Stimulated activated memory B cell treated with anti-CD40 and anti-IgM and Interleukin-4, amounts not matched to agents 10 μg/mL and 1 μg/mL and 100 μg/mL, for 72 hours (primary cell): ENCODE data around the gene ARHGEF19.
"Not testable (repeated sequence)": the region's sequence is repeated elsewhere in the genome, so short reads cannot be mapped to it uniquely, and the experiment has no call there.

Experiments
- ATAC-seq: fragments of 150-1000 bp; cut with Tn5 transposase; 2 replicates; pipeline ENCODE4 v1.10.0; 2021
- H3K27ac Mint-ChIP-seq: one replicate; pipeline ENCODE4 v1.8.0; 2022; ENCODE audit warnings: mild to moderate bottlenecking, mixed read lengths
- H3K27me3 Mint-ChIP-seq: one replicate; pipeline ENCODE4 v1.8.0; 2022; ENCODE audit warnings: mixed read lengths
- H3K36me3 Mint-ChIP-seq: one replicate; pipeline ENCODE4 v1.8.0; 2022; ENCODE audit warnings: mixed read lengths
- H3K4me1 Mint-ChIP-seq: one replicate; pipeline ENCODE4 v1.8.0; 2022; ENCODE audit warnings: mixed read lengths
- H3K4me3 Mint-ChIP-seq: one replicate; pipeline ENCODE4 v1.8.0; 2022; ENCODE audit warnings: mild to moderate bottlenecking, moderate library complexity, mixed read lengths
- H3K9me3 Mint-ChIP-seq: one replicate; pipeline ENCODE4 v1.8.0; 2022; ENCODE audit warnings: mixed read lengths

ARHGEF19 gene

DNA sequence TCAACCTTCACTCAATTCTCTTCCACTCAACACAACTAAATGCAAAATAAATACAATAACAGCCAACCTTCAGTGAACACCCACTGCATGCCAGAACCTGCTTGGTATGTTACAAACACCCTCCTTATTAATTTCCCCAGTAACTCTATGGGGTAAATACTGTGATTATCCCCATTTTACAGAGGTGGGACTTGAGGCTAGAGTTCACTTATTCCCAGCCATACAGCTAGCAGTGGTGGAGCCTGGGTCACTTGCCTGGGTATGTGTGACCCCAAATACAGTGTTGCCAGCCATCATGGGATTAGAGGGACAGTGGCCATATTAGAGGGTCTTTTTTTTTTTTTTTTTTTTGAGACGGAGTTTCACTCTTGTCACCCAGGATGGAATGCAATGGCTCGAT is 22.9 kb upstream of the ARHGEF19 start:
- peaks cover 6% of the 10 kb centered on the region for H3K36me3 Mint-ChIP-seq
- no peak overlapping the region for H3K4me3 Mint-ChIP-seq
- H3K27me3 Mint-ChIP-seq, result no peaks in the 10 kb centered on the region
- peaks cover 23% of the 10 kb centered on the region for H3K4me1 Mint-ChIP-seq
- H3K9me3 Mint-ChIP-seq, result no peaks in the 10 kb centered on the region
- ATAC-seq, result no peak
- peak overlapping the region; percentile 94 for H3K27ac Mint-ChIP-seq

DNA sequence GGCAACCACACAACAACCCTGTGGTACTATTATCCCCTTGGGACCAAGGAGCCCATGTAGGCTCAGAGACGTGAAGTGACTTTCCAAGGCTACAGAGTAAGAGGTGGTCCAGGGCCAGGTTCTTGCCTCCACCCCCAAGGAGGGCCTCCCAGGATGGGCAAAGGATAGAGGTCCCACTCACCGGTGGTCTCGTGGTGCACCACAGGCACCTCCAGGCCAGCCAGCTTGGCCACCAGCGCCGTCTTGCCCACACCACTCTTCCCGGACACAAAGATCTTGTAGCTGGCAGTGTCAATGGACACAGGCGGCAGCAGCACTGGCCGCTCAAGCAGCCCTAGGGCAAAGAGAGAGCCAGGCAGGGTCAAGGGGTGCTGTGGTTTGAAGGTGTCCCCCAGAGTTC is 21.0 kb upstream of the ARHGEF19 start:
- Mint-ChIP-seq H3K36me3 (peaks cover 6% of the 10 kb centered on the region), H3K4me3 (no peak overlapping the region), H3K27ac (no peak overlapping the region), H3K27me3 (peaks cover 1% of the 10 kb centered on the region), H3K4me1 (peaks cover 25% of the 10 kb centered on the region), H3K9me3 (no peaks in the 10 kb centered on the region)
- ATAC-seq, result no peak

DNA sequence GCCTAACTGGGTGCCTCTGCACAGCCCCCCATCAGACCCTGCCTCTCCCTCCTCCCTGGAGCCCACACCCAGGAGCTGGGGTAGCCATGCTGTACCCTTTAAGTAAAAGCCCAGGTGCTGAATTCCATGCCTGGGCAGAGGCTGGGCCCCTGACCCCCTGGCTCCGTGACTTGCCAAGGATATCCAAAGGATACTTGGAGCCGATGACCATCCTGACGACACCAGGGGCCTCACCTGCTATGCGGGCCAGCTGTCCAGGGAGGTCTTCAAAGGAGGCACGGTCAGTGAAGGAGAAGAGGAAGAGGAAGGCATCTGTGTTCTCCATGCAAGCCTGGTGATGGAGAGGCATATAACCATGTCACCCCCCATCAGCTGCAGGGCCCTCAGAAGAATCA is 19.9 kb upstream of the ARHGEF19 start:
- no peak overlapping the region for H3K27ac Mint-ChIP-seq
- peaks cover 6% of the 10 kb centered on the region for H3K36me3 Mint-ChIP-seq
- H3K9me3 Mint-ChIP-seq, result no peaks in the 10 kb centered on the region
- H3K27me3 Mint-ChIP-seq, result peaks cover 12% of the 10 kb centered on the region
- H3K4me1 Mint-ChIP-seq, result peaks cover 30% of the 10 kb centered on the region
- no peak for ATAC-seq
- H3K4me3 Mint-ChIP-seq, result no peak overlapping the region

DNA sequence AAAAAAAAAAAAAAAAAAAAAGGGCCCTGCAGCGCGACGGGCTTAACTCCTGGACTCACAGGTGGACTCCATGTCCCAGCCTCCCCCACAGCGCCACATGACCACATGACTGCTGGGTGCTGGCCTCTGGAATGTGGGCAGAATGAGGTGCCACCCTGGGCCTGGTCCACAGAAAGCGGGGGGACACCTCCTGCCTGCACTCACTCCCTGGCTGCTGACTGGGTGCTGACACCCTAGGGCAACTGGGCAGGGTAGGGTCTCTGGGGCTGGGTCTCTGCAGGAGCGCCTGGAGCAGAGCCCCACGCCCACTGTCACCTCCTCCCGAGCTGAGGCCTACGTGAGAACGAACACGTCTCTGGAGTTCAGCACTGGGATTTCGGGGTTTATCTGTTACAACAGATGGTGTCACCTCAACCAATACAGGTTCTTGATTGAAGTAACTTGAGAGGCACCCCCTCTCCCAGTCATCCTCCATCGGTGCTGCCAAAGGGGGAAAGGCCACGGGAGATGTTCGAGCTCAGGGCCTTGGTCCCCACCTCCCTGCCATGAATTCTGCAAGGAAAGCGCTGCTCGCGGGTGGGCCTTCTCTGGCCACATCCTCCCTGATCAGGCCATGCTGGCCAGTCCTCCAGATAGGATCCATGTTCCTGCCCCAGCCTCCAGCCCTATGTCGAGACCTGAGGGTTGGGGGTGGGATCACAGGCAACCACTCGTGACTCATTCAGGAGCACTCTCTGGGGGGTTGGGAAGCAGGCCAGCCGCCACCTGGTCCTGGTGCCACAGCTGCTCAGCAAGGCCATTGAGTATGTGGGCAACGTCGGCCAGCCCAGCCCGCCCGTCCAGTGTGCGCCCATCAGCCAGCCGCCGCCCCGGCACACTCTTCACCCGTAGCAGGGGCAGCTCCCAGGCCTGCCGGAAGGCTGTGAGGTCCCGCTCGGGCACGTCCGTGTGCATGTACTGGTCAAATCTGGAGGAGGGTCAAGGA is 19.2 kb upstream of the ARHGEF19 start:
- peaks cover 6% of the 10 kb centered on the region for H3K36me3 Mint-ChIP-seq
- no peak overlapping the region for H3K27ac Mint-ChIP-seq
- no peaks in the 10 kb centered on the region for H3K9me3 Mint-ChIP-seq
- H3K4me3 Mint-ChIP-seq, result no peak overlapping the region
- ATAC-seq, result no peak
- peaks cover 16% of the 10 kb centered on the region for H3K27me3 Mint-ChIP-seq
- peaks cover 27% of the 10 kb centered on the region for H3K4me1 Mint-ChIP-seq

DNA sequence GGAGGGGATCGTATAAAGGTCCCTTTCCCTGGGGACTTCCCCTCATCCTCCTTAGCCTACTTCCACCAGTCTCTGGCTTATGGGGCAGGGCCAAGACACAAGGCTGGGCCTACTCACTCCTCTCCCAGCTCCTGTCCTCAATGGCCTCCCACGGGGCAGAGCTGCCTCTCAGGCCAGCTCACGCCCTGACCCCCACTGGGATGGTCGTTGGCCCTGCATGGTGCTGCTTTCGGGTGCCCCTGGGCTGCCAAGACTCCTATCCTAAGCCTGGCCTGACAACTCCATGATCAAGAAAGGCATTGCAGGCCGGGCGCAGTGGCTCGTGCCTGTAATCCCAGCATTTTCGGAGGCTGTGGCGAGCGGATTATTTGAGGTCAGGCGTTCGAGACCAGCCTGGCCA is 18.3 kb upstream of the ARHGEF19 start:
- Mint-ChIP-seq H3K9me3 (no peaks in the 10 kb centered on the region), H3K4me3 (no peak overlapping the region), H3K4me1 (peaks cover 18% of the 10 kb centered on the region), H3K36me3 (peaks cover 6% of the 10 kb centered on the region), H3K27me3 (peaks cover 24% of the 10 kb centered on the region), H3K27ac (no peak overlapping the region)
- no peak for ATAC-seq

DNA sequence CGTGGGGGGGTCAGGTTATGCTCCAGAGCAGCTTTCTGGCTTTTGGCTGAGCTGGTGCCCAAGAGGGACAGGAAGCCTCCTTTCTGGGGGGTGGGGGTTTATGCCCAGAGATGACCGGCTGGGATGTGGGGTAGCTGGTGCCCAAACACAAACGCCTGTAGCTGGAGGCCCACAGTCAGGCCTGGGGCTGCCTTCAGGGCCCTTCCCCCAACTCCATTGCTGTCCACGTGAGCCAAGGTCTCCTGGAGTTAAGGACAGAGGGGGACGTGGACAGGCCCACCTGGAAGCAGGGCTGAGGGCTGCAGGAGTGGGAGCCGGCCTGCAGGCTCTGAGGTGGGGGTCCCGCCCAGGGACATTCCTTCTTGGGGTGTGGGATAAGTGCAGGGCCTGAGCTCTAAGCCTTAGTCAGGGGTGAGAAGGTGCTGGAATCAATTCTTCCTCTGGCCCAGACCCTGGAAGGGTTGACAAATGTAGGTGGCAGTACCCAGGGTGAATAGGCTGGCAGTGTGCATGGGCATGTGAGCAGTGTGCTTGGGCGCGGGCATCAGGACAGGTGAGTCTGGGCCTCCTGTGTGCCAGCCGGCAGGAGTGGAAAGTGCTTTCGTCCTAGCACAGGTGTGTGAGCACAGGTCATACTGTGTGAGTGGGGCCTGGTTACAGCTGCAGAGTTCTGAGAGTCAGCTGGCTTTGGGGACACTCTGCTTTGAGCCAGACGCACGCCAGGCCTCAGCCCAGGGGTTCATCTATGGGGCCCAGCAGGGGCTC is 17.7 kb upstream of the ARHGEF19 start:
- no peaks in the 10 kb centered on the region for H3K9me3 Mint-ChIP-seq
- peaks cover 14% of the 10 kb centered on the region for H3K4me1 Mint-ChIP-seq
- no peak overlapping the region for H3K4me3 Mint-ChIP-seq
- H3K36me3 Mint-ChIP-seq, result peaks cover 6% of the 10 kb centered on the region
- no peak overlapping the region for H3K27ac Mint-ChIP-seq
- no peak for ATAC-seq
- peaks cover 24% of the 10 kb centered on the region for H3K27me3 Mint-ChIP-seq

DNA sequence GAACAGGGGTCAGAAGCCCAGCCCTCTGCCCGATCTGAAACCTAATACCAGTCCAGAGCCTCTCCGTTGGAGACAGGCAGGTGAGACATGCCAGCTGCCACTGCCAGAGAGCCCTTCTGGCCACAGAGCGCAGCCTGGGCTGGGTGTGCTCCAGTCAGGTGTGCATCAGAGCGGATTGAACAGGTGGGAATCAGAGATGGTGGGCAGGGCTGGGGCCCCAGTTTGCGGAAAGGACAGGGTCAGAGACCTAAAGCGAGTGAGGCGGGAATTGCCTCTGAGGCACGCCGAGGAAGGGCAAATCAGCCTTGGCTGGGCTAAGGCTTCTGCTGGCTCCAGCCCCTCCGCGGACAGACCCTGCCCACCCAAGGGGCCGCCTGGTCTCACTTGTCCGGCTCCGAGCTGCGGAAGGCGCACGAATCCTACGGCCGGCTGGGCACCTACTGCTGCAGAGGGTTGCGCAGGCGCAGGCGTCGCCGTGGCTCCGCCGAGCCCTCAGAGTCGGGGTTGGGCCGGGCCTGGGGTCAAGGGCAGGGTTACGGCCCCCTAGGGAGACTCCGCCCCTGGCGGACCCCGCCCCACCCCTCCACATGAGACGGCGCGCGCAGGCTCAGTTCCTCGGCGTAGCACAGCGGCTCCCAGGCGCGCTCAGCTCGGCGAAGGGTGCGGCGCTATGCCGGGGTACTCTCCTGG is 14.2 kb upstream of the ARHGEF19 start:
- H3K4me1 Mint-ChIP-seq, result peaks cover 11% of the 10 kb centered on the region
- peaks cover 6% of the 10 kb centered on the region for H3K36me3 Mint-ChIP-seq
- no peak overlapping the region for H3K27ac Mint-ChIP-seq
- no peak for ATAC-seq
- no peak overlapping the region for H3K4me3 Mint-ChIP-seq
- H3K9me3 Mint-ChIP-seq, result no peaks in the 10 kb centered on the region
- H3K27me3 Mint-ChIP-seq, result peaks cover 32% of the 10 kb centered on the region

DNA sequence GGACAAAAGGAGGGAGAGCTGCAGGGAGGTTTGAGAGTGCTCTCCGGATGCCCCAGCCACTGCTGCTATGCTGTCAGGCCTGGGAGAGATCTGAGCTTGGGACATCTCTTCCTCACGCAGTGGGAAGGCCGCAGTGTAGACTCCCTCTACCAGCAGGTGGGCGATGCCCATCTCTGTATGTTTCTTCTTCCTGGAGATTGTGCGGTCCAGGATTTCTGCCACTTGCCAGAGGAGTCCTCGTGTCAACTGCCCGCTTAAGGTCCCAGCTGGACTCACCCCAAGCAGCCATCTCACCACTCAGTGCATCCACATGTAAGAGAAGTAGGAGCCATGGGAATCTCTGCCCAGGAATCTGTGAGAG is 13.7 kb upstream of the ARHGEF19 start:
- H3K9me3 Mint-ChIP-seq, result peaks cover 2% of the 10 kb centered on the region
- H3K27me3 Mint-ChIP-seq, result peaks cover 32% of the 10 kb centered on the region
- peaks cover 11% of the 10 kb centered on the region for H3K4me1 Mint-ChIP-seq
- peaks cover 6% of the 10 kb centered on the region for H3K36me3 Mint-ChIP-seq
- H3K27ac Mint-ChIP-seq, result no peak overlapping the region
- ATAC-seq, result no peak
- no peak overlapping the region for H3K4me3 Mint-ChIP-seq

DNA sequence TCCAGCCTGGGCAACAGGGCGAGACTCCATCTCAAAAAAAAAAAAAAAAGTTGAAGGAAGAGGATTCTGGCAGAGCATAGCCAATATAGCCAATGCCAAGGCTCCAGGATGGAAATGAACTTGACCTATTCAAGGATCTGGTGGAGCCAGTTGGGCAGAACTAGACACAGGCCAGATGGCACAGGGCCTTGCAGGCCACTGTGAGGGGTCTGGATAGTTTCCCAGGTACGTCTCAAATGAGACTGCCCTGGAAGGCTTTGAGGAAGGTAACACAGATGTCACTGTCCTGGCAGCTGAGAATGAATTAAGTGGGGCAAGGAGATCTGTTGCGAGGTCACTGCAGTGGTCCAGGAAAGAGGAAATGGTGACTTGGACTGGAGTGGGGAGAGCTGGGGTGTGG is 12.0 kb upstream of the ARHGEF19 start:
- peaks cover 32% of the 10 kb centered on the region for H3K27me3 Mint-ChIP-seq
- peaks cover 6% of the 10 kb centered on the region for H3K36me3 Mint-ChIP-seq
- H3K4me1 Mint-ChIP-seq, result peaks cover 16% of the 10 kb centered on the region
- no peak for ATAC-seq
- no peak overlapping the region for H3K27ac Mint-ChIP-seq
- peaks cover 2% of the 10 kb centered on the region for H3K9me3 Mint-ChIP-seq
- no peak overlapping the region for H3K4me3 Mint-ChIP-seq

DNA sequence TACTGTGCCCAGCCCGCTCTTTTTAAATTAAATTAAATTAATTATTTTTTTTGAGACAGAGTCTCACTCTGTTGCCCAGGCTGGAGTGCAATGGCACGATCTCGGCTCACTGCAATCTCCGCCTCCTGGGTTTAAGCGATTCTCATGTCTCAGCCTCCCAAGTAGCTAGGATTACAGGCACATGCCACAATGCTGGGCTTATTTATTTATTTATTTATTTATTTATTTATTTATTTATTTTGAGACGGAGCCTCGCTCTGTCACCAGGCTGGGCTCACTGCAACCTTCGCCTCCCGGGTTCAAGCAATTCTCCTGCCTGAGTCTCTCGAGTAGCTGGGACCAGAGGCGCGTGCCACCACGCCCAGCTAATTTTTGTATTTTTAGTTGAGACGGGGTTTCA is 10.3 kb upstream of the ARHGEF19 start:
- not testable (repeated sequence) for H3K36me3 Mint-ChIP-seq, ATAC-seq, H3K27ac Mint-ChIP-seq, H3K9me3 Mint-ChIP-seq, H3K4me3 Mint-ChIP-seq
- H3K4me1 Mint-ChIP-seq, result peaks cover 16% of the 10 kb centered on the region
- H3K27me3 Mint-ChIP-seq, result peaks cover 24% of the 10 kb centered on the region

DNA sequence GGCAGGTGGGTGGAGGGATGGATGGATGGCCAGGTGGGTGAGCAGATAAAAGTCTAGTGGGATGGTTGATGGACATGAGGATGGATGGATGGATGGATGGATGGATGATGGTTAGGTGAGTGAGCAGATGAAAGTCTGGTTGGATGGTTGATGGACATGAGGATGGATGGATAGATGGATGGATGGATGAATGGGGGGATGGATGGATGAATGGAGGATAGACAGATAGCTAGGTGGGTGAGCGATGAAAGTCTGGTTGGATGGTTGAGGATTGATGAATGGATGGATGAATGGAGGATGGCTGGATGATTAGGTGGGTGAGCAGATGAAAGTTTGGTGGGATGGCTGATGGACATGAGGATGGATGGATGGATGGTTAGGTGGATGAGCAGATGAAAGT is 9.0 kb upstream of the ARHGEF19 start:
- Mint-ChIP-seq H3K36me3 (peaks cover 6% of the 10 kb centered on the region), H3K27ac (no peak overlapping the region), H3K4me1 (peaks cover 24% of the 10 kb centered on the region), H3K9me3 (peaks cover 2% of the 10 kb centered on the region), H3K4me3 (no peak overlapping the region), H3K27me3 (peaks cover 15% of the 10 kb centered on the region)
- ATAC-seq, result no peak

DNA sequence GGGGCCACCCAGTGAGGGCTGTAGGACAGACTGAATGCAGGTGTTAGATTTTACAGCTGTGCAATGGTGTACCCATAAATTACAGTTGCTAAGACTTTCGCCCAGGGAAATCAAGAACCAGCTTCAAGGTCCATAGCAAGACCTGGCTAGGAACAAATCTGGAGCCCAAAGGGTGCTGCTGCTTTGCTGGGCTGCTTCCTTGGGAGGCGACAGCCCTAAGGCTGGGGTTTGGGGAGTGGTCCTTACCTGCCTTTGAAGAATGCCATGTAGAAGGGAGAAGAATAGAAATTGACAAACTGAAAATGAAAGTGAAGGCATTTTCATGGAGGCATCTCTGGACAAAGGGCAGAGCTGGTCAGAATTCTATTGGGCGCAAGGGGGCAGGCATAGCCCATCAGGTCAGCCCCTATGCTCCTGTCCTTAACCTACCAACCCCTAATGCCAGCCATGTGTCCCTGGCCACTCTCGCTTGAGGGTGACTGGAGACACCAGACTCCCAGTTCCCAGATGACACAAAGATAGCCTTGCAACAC is 7.6 kb upstream of the ARHGEF19 start:
- H3K27ac Mint-ChIP-seq, result no peak overlapping the region
- H3K27me3 Mint-ChIP-seq, result peaks cover 8% of the 10 kb centered on the region

DNA sequence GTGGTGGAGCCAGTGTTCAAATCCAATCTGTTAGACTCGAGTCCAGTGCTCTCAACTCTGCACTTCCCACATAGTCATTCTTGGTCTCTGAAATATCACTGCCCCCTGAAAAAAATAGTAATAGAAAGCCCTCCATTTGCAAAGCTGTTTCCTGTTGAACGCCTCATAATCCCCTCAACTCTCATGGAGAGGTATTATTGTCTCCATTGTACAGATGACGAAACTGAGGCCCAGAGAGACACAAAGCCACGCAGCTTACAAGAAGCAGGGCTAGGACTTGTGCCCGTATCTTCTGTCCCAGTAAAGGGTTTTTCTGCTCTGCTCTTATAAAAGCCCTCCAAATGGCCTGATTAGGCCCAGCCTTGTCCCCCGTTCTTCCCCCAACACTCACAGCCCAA is 6.2 kb upstream of the ARHGEF19 start:
- no peak overlapping the region for H3K4me3 Mint-ChIP-seq
- H3K36me3 Mint-ChIP-seq, result no peaks in the 10 kb centered on the region
- no peak for ATAC-seq
- peak overlapping the region; percentile 43 for H3K27ac Mint-ChIP-seq
- no peaks in the 10 kb centered on the region for H3K27me3 Mint-ChIP-seq
- peaks cover 32% of the 10 kb centered on the region for H3K4me1 Mint-ChIP-seq
- H3K9me3 Mint-ChIP-seq, result peaks cover 2% of the 10 kb centered on the region

More for the DNA sequence above, 7.6 kb upstream of the ARHGEF19 start:
- H3K4me1 Mint-ChIP-seq, result peaks cover 32% of the 10 kb centered on the region
- H3K4me3 Mint-ChIP-seq, result no peak overlapping the region
- no peak for ATAC-seq
- H3K36me3 Mint-ChIP-seq, result peaks cover 6% of the 10 kb centered on the region
- peaks cover 2% of the 10 kb centered on the region for H3K9me3 Mint-ChIP-seq

DNA sequence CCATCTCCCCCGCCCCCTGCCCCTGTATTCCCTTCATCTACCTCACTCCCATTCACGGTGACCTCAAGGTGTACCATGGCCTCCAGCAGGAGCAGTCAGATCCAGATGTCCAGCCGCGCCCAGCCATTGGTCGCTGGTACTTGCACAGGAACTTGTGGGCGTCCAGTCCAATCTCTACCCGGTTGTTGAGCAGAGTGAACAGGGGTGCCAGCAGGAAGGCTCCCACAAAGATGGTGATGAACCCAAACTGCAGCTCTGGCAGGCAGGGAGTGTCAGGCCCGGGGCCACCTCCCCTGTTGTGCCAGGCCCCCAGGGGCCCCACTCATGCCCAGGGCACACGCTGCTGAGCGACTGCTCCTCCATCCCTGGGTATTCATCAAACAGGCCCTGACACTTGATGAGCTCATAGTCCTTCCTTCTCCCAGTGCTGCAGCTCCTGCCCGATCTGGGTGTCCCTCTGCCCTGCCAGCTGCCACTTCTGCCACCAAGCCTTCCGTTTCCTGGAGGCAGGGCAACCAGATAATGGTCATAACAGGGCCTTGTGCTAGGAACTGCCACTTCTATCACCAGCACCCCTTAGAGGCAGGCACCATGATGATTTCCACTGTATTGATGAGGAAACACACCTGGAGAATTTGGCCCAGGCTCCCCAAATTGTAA is 5.7 kb upstream of the ARHGEF19 start:
- Mint-ChIP-seq H3K27me3 (peaks cover 3% of the 10 kb centered on the region), H3K27ac (peak overlapping the region; percentile 43), H3K4me1 (peaks cover 32% of the 10 kb centered on the region), H3K9me3 (peaks cover 2% of the 10 kb centered on the region), H3K4me3 (peak overlapping the region; percentile 22), H3K36me3 (no peaks in the 10 kb centered on the region)
- ATAC-seq, result no peak
